ENCODE measurements around the gene CBLN1.

DNA sequence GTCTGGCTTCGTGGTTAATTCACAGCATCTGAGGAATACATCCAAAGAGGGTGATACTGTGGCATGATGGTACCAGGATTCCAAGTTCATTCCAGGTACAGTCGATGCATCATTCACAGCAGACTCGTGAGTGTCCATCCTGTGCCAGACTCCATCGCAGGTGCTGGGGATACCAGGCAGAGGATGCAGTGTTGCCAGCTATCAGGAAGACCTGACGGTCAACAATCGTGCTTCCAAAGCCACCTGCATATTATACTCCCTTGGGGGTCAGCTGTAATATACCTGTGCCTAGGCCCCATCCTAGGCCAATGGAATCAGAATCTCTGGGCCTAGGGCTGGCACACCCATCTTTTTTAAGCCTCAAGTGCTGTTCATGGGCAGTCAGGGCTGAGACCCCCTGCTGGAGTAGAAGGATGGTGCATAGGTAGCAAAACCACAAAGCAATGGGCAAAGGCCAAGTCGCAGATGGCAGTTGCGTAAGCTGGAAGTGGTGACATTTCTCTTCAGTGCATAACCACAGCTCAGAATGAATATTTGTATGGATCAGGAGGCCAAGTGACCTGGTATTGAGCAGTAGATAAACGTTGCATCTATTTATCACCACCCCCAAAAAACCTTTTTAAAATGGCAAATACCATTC lies 49.0 kb upstream of the CBLN1 start:
- TF ChIP-seq, protein P1, sequence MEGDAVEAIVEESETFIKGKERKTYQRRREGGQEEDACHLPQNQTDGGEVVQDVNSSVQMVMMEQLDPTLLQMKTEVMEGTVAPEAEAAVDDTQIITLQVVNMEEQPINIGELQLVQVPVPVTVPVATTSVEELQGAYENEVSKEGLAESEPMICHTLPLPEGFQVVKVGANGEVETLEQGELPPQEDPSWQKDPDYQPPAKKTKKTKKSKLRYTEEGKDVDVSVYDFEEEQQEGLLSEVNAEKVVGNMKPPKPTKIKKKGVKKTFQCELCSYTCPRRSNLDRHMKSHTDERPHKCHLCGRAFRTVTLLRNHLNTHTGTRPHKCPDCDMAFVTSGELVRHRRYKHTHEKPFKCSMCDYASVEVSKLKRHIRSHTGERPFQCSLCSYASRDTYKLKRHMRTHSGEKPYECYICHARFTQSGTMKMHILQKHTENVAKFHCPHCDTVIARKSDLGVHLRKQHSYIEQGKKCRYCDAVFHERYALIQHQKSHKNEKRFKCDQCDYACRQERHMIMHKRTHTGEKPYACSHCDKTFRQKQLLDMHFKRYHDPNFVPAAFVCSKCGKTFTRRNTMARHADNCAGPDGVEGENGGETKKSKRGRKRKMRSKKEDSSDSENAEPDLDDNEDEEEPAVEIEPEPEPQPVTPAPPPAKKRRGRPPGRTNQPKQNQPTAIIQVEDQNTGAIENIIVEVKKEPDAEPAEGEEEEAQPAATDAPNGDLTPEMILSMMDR (IDR thresholded peaks at IDR 0.05 in 2 of 3, conservative IDR thresholded peaks at IDR 0.05 in 1 of 3; ENCODE audit: insufficient read depth in 2 of 3, low read depth in 1 of 3, low read length in 3 of 3), result no peak
- no peak for TF ChIP-seq ZNF280B (CRISPR knock-in tag; IDR thresholded peaks at IDR 0.05)
- no peak for TF ChIP-seq ZNF324 (CRISPR knock-in tag; IDR thresholded peaks at IDR 0.05)
